Testis (tissue), 3 donors: ENCODE measurements around the gene DNAH5. TPM values are rescaled to one million over a fixed set of nuclear protein-coding genes. Genes with fewer than 3 reads are reported as not detected.

Experiments
- DNase-seq: peaks from one replicate; pipeline ENCODE4 v3.0.0-alpha.2; 2019
- H3K27ac ChIP-seq, 2 donors: fragments of 200-600 bp; sonication (generic); one replicate each; pipeline ENCODE4 v1.5.1; 2019
- H3K27me3 ChIP-seq: fragments of 200-600 bp; sonication (generic); one replicate; pipeline ENCODE4 v1.5.1; 2019
- H3K36me3 ChIP-seq: fragments of 200-600 bp; sonication (generic); one replicate; pipeline ENCODE4 v1.5.1; 2017; ENCODE audit warnings: low read depth; ENCODE audit errors: missing control alignments
- H3K4me1 ChIP-seq: fragments of 200-600 bp; sonication (generic); one replicate; pipeline ENCODE4 v1.5.1; 2019
- H3K4me3 ChIP-seq, 2 donors: fragments of 200-600 bp; sonication (generic); one replicate each; pipeline ENCODE4 v1.5.1; 2017 to 2019
- H3K9me3 ChIP-seq: fragments of 200-600 bp; sonication (generic); one replicate; pipeline ENCODE4 v1.5.1; 2017
- CTCF ChIP-seq, 3 experiments: fragments of 450-650 bp in 2 of 3; fragments of 200-600 bp in 1 of 3; sonication (generic) in 1 of 3; IDR thresholded peaks; one replicate each; pipeline ENCODE4 v1.5.1; 2016 to 2019; ENCODE audit warnings: antibody characterized with exemption in 3 of 3, mild to moderate bottlenecking in 2 of 3, moderate library complexity in 1 of 3
- POLR2A ChIP-seq: fragments of 450-650 bp; IDR thresholded peaks from one replicate; pipeline ENCODE4 v1.6.1; 2017; ENCODE audit warnings: antibody characterized with exemption, mild to moderate bottlenecking, moderate library complexity
- WGBS, 2 donors: methylation state at CpG; one replicate each; pipeline ENCODE4 v1.1.5; 2018; 5-methylcytosine and 5-hydroxymethylcytosine counted together
- intact Hi-C: fragments of 100-400 bp; cut with DNase I; formaldehyde crosslinking; loops from one replicate; pipeline ENCODE4 v1.15.1; 2023; ENCODE audit warnings: low total_unique reads
- polyA plus RNA-seq: library from polyadenylated mRNA; stranded (reverse); fragments of 350-450 nt; fragmentation: Illumina TruSeq; extraction: RNeasy Lipid Tissue Mini Kit (QIAGEN cat#74804); gene quantifications from one replicate; pipeline ENCODE4 v1.2.3, GENCODE V29; 2014; ENCODE audit warnings: low read depth, low replicate concordance; ENCODE audit not compliant: insufficient read depth
- total RNA-seq, 2 donors: library from RNA; depleted of rRNA; stranded (reverse); fragments of >200 nt; gene quantifications; one replicate each; pipeline ENCODE4 v1.2.3, GENCODE V29; 2016

Gene DNAH5
- total and polyA plus RNA-seq, 3 donors from 2014 or later: 1.1 to 5.9 (median 5.1) TPM

- DNase-seq: no peak
- intact Hi-C loops: no loop called here
- H3K4me1 ChIP-seq: no peaks in the 10 kb centered on the region
- no peaks in the 10 kb centered on the region for H3K36me3 ChIP-seq
- TF ChIP-seq CTCF (IDR thresholded peaks at IDR 0.05) (no peak), POLR2A (no peak)
- no peak overlapping the region for H3K4me3 ChIP-seq
- H3K27ac ChIP-seq: no peak overlapping the region
- no peaks in the 10 kb centered on the region for H3K9me3 ChIP-seq
- no peaks in the 10 kb centered on the region for H3K27me3 ChIP-seq
Measured at GRCh38 chr5:13662626-13663025, 281.9 kb downstream of the DNAH5 start.

- no peaks in the 10 kb centered on the region for H3K36me3 ChIP-seq
- TF ChIP-seq CTCF (IDR thresholded peaks at IDR 0.05): no peak
- TF ChIP-seq POLR2A: no peak
- no peak overlapping the region for H3K4me3 ChIP-seq
- no peaks in the 10 kb centered on the region for H3K27me3 ChIP-seq
- intact Hi-C loops: no loop called here
- WGBS, 2 donors: 75 to 82% methylated on average over 1 of the region's 1 CpG
- no peak for DNase-seq
- H3K4me1 ChIP-seq: no peaks in the 10 kb centered on the region
- no peaks in the 10 kb centered on the region for H3K9me3 ChIP-seq
- no peak overlapping the region for H3K27ac ChIP-seq
Measured at GRCh38 chr5:13661272-13661671, 283.2 kb downstream of the DNAH5 start.

- Histone ChIP-seq H3K4me1 (no peaks in the 10 kb centered on the region), H3K9me3 (no peaks in the 10 kb centered on the region), H3K27me3 (no peaks in the 10 kb centered on the region), H3K36me3 (no peaks in the 10 kb centered on the region), H3K27ac (no peak overlapping the region), H3K4me3 (no peak overlapping the region)
- WGBS, 2 donors: 59 to 68% methylated on average over 3 of the region's 3 CpGs
- intact Hi-C loops: no loop called here
- TF ChIP-seq CTCF (IDR thresholded peaks at IDR 0.05): no peak
- no peak for TF ChIP-seq POLR2A
- no peak for DNase-seq
Measured at GRCh38 chr5:13660072-13660471, 284.4 kb downstream of the DNAH5 start.

- TF ChIP-seq CTCF (IDR thresholded peaks at IDR 0.05): no peak
- no peak for TF ChIP-seq POLR2A
- DNase-seq: no peak
- intact Hi-C loops: no loop called here
- 76 to 85% methylated on average over 3 of the region's 3 CpGs for WGBS, 2 donors
- H3K4me3 ChIP-seq: no peak overlapping the region
- no peaks in the 10 kb centered on the region for H3K4me1 ChIP-seq
- no peaks in the 10 kb centered on the region for H3K27me3 ChIP-seq
- H3K36me3 ChIP-seq: no peaks in the 10 kb centered on the region
- no peaks in the 10 kb centered on the region for H3K9me3 ChIP-seq
- H3K27ac ChIP-seq: no peak overlapping the region
Measured at GRCh38 chr5:13659391-13659790, 285.1 kb downstream of the DNAH5 start.

DNA sequence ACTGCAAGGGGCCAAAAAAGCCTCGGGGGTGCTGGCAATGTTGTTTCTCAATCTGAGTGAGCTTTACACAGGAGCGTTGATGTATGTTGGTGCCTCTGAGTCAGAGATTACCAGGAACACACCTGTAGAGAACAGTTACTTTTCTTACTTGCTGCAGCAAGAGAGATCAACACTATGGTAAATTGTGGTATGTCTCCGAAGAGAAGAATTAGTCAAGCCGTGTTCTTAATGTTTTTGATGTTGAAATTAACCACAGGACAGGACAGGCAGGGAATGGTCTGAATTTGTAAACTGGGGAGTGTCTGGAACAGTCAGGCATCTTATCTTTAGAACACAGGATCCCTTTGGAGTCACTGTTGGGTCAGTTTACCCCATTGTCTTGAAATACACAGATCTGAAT lies 285.7 kb downstream of the DNAH5 start:
- intact Hi-C loops: no loop called here
- no peaks in the 10 kb centered on the region for H3K27me3 ChIP-seq
- H3K27ac ChIP-seq: no peak overlapping the region
- H3K4me3 ChIP-seq: no peak overlapping the region
- no peak for TF ChIP-seq POLR2A
- 79 to 84% methylated on average over 4 of the region's 4 CpGs for WGBS, 2 donors
- H3K4me1 ChIP-seq: no peaks in the 10 kb centered on the region
- H3K9me3 ChIP-seq: no peaks in the 10 kb centered on the region
- no peaks in the 10 kb centered on the region for H3K36me3 ChIP-seq
- DNase-seq: no peak
